Cerebellar cortex (tissue), 1 donor: ENCODE data around the gene NRXN3.

ENCODE experiments used
- DNase-seq: peaks from one replicate; pipeline ENCODE4 v3.0.0-alpha.2; 2015; ENCODE audit warnings: low spot score

NRXN3 gene

GRCh38 chr14:79829405-79830166 is 1659.4 kb downstream of the NRXN3 start:
- no peak for DNase-seq

GRCh38 chr14:79831195-79831892 is 1661.2 kb downstream of the NRXN3 start:
- DNase-seq = peak; percentile 47

- DNase-seq = no peak
These were observed 1663.6 kb downstream of the NRXN3 start for GRCh38 chr14:79833781-79834180.

DNA sequence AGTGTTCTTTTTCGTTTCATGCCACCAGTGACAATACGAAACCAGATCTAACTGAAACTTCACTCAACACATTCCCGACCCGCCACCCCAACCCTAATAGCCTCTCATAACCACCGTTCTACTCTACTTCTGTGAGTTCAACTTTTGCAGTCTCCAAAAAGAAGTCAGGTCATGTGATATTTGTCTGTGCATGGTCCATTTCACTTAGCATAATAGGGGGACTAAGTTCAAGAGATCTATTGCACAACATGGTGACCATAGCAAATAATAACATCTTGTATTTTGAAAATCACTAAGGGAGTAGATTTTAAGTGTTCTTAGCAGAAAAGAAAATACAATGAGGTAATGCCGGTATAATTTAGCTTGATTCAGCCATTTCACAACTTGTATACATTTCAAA is 1664.7 kb downstream of the NRXN3 start:
- DNase-seq = no peak

- no peak for DNase-seq
These were observed 1666.4 kb downstream of the NRXN3 start for GRCh38 chr14:79836577-79836976.

GRCh38 chr14:79837699-79838098 is 1667.5 kb downstream of the NRXN3 start:
- DNase-seq = no peak

DNA sequence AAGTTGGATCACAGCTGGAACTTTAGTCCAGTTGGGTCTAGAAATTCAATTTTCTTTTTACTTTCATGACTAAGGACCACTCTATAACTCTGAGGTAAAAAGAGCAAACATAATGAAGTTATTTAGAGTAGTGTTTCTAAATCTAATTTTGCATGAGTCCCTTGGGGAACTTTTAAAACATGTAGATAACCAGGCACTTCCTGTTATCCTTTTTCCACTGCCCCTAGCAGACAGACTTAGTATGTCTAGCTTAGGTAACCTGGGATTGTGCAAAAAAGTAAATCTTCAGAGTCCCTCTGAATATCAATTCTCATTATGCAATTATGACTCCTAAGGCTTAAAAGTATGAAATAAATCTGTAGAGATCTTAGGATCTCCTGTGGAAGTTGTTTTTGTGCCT is 1669.9 kb downstream of the NRXN3 start:
- no peak for DNase-seq

DNA sequence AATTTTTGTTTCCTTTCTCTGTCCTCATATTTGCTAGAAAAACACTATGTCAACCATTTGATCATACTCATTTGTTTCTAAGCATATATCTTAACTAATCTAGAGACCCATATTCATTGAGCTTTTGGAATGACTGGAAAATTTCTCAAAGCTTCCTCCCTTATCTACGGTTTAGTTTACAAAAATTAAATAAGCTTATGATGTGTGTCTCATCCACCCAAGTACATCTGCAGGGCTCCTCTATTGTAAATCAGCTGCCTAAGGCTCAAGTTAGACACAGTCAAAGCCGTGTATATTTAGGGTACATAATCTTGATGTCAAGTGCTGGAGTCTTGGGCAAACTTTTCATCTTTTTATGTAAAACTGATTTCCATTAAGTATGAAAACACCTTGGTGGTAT is 1670.7 kb downstream of the NRXN3 start:
- DNase-seq = no peak

DNA sequence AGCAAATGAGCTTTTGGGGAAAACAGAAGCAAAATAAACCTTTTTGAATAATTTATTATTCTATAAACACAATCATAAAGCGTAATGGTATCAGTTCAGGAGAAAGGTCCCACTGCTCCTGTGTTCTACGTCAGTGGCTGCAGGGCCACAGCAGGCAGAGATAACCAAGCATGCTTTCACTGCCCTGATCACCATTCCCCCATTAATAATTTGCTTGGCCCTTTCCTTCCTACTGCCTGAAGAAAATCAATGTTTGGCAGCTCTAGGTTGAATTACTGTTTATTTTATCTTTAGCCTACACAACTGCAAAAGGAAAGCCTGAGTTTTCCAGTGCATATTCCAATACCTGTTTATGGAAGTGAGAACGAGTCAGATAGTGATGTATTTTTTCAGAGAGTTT is 1671.3 kb downstream of the NRXN3 start:
- DNase-seq = no peak

GRCh38 chr14:79842270-79842669 is 1672.1 kb downstream of the NRXN3 start:
- no peak for DNase-seq

DNA sequence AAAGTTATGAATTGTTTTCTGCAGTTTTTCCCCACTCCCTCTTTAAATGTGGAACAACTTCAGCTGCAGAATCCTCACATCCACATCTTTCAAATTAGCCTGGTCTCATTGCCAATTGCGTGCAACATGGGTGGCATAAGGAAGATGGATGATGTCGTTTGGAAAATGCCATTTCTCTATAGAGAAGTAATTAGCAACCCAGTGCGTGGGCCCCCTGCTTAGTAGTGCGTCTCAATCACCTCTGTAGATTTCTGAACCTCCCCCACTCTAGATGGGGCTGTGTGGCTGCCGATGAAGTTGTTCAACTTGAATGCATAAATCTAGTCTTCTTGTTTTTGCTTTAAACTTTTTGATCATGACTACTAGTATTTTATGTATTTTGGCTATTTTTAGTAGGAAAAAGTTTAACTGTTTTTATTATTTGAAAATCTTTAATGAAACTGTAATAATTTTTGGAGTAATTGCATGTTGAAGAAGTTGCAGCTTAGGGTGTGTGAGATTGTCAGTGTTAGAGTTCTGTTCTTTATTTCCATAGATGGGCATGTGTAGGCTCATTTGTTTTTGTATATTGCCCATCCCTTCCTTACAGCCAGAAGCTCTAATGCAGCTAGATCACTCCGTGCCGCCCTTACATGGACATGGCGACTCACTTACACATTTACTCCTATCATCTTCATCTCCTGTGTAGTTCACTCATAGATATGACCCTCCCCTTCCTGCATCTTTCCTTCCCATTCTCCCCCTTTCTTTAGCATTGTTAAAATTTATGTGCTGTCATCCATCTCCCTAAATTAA is 1683.0 kb downstream of the NRXN3 start:
- DNase-seq = no peak

DNA sequence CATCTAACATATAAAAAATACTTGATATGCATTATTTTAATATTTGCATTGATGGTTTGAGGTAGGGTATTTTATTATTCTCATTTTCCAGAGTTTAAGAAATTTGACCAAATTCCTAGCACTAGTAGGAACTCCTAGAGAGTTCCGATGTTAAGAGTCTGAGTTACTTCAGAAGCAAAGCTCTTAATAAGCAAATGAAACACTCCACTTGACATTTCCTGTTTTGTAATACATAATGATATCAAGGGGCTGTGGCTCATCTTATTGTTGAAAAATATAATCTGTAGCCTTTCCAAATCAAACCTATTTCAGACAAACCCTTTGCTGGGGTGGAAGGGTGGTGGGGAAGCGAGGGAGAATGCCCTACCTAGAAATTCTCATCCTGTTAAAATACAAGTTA is 1685.6 kb downstream of the NRXN3 start:
- DNase-seq = no peak

DNA sequence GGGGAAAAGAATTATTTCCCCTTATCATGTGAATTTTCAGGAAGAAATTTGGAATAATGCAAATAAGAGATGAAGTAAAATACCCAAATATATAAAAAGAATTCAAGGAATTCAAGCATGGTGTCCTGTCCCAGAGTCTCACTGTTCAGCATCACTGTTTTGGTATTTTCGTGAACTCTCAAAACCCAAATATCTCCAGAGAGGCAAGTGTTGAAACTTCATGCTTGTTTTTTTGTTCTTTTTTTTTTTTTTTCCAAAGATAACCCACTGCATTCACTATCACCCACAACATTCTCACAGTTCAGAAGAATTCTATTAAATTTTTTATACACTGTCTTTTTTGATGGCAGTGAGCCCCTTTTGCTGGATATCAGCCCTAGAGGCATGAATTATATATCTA is 1686.2 kb downstream of the NRXN3 start:
- no peak for DNase-seq

- DNase-seq = no peak
These were observed 1690.9 kb downstream of the NRXN3 start for GRCh38 chr14:79861111-79861510.

- no peak for DNase-seq
These were observed 1691.9 kb downstream of the NRXN3 start for GRCh38 chr14:79862045-79862444.

DNA sequence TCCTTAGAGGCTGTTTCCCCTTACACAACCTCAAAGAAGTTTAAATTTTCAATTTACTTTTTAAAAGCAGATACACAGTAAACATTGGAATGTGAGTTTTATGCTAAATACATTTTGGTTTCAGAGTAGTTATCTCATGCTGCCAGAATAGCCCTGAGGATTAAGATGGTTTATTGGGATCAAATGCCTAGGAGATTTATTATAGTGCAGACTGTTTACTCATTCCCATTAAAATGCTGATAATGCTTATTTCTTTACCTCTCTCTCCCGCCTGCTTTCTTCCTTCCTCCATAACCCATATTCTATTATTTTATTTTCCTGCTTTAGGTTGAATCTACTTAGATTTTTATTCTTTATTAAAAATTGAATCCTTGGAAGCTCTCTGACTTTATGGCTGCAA is 1701.0 kb downstream of the NRXN3 start:
- DNase-seq = no peak

- no peak for DNase-seq
These were observed 1708.1 kb downstream of the NRXN3 start for GRCh38 chr14:79878229-79878628.

DNA sequence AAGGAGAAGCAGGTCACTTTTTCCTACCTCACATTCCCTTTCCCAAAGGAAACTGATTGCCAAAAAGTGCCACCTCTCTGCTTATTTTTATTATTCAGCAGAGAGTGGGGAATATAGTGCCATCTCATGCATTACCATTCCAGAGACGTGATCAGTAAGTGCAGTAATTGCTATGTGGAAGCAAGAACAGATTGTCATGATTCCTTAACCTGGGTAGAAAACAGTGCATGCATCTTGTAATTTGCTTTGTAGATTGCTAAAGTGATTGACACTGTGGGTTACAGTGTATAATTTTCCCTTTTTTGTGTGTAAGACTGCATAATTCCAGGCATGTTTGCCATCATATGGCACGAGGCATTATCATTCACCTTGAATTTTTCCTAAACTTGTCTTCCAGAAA is 1708.6 kb downstream of the NRXN3 start:
- DNase-seq = no peak

GRCh38 chr14:79881299-79881698 is 1711.1 kb downstream of the NRXN3 start:
- DNase-seq = no peak

DNA sequence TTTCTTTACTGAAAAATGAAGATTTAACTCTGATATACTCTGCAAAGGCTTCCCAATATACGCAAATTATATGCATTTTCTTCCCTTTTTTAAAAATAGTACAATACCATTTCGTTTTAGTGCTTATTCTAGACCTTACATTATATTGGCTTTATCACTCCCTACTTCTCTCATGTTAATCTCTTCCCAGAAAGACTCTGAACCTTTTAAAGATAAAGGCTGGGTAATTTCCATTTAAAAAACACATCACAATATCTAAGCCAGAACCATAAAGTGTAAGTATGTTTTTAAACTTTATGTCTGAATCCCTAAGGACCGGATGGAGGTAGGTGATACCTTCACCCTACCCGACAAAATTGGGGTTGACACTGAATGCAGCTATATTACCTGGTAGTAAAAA is 1720.4 kb downstream of the NRXN3 start:
- DNase-seq = no peak

- DNase-seq = no peak
These were observed 1725.8 kb downstream of the NRXN3 start for GRCh38 chr14:79896009-79896408.

DNA sequence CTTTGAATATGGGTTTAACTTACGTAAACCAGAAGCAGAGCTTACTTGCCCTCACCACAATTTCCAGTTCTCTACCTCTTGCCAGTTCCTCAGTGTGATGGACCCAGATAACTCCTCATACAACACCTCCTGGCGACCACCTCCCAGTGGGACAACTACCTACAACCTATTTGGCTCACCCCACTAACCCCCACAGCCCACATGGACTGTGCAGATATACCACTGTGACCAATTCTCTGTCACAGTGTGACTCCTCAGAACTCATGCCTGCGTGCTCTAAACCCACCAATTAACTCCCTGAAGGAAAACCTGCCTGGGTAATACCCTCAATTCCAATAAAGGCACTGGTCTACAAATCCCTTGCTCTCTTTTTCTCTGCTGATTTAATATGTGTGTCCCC is 1729.4 kb downstream of the NRXN3 start:
- no peak for DNase-seq

DNA sequence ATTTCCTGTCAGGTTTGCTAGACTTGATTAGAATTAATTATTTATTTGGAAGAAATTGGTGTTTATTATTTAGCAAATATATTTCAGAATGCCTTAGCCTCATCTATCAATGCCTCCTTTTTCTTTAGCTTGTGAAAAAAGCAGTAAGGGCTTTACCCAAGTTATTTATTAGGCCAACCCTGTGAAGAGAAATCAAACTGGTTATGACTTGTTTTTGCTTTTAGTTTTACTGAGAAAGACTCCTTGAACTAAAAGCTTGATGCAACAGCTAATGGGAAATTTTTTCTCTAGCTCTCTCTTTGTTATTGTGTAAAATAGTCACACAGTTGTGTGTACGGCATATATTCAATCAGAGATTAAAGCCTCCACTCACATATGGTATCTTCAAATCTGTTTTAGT is 1734.3 kb downstream of the NRXN3 start:
- no peak for DNase-seq
